Natural killer cell (primary cell): ENCODE data around the gene NTRK2. TPM values are rescaled to one million over a fixed set of nuclear protein-coding genes. Genes with fewer than 3 reads are reported as not detected.

Experiments used
- ATAC-seq, 3 donors: fragments of 150-1000 bp in 2 of 3; fragments of 200-7000 bp in 1 of 3; cut with Tn5 transposase; 1 replicate in 1 of 3; 2 replicates in 2 of 3; pipeline ENCODE4 v1.10.0; 2021; ENCODE audit warnings: mild to moderate bottlenecking in 2 of 3, moderate library complexity in 2 of 3
- DNase-seq, 2 donors: peaks; one replicate each; pipeline versions ENCODE4 v3.0.0 to v3.0.0-alpha.2; 2013 to 2021; ENCODE audit warnings: mixed read lengths in 1 of 2
- H3K27ac ChIP-seq: one replicate; pipeline ENCODE4 v1.5.1; 2013; ENCODE audit warnings: mild to moderate bottlenecking, low read length
- H3K27me3 ChIP-seq: one replicate; pipeline ENCODE4 v1.6.1; 2013; ENCODE audit warnings: low read length; ENCODE audit not compliant: control insufficient read depth, insufficient read depth
- H3K36me3 ChIP-seq: one replicate; pipeline ENCODE4 v1.6.1; 2013; ENCODE audit warnings: low read length; ENCODE audit not compliant: control insufficient read depth, insufficient read depth
- H3K4me1 ChIP-seq: one replicate; pipeline ENCODE4 v1.6.1; 2013; ENCODE audit warnings: low read length; ENCODE audit not compliant: control insufficient read depth, insufficient read depth
- H3K4me3 ChIP-seq: one replicate; pipeline ENCODE4 v1.5.1; 2013; ENCODE audit warnings: low read length
- H3K9me3 ChIP-seq: one replicate; pipeline ENCODE4 v1.6.1; 2013; ENCODE audit warnings: low read length; ENCODE audit not compliant: control insufficient read depth, insufficient read depth
- H3K27ac Mint-ChIP-seq, 2 donors: one replicate each; pipeline ENCODE4 v1.8.0; 2022; ENCODE audit warnings: mild to moderate bottlenecking in 2 of 2, mixed read lengths in 2 of 2, moderate library complexity in 1 of 2
- H3K27me3 Mint-ChIP-seq, 2 donors: one replicate each; pipeline ENCODE4 v1.8.0; 2022; ENCODE audit warnings: low read depth in 2 of 2, mixed read lengths in 2 of 2
- H3K36me3 Mint-ChIP-seq: one replicate; pipeline ENCODE4 v1.8.0; 2022; ENCODE audit warnings: mixed read lengths
- H3K4me1 Mint-ChIP-seq, 2 donors: one replicate each; pipeline ENCODE4 v1.8.0; 2022; ENCODE audit warnings: mixed read lengths in 2 of 2
- H3K4me3 Mint-ChIP-seq: one replicate; pipeline ENCODE4 v1.8.0; 2022; ENCODE audit warnings: mild to moderate bottlenecking, moderate library complexity, mixed read lengths
- H3K9me3 Mint-ChIP-seq, 2 donors: one replicate each; pipeline ENCODE4 v1.8.0; 2022; ENCODE audit warnings: mixed read lengths in 2 of 2
- WGBS: methylation state at CpG from one replicate; pipeline ENCODE4 v1.1.7; 2013; ENCODE audit warnings: missing lambda C conversion rate; ENCODE audit not compliant: insufficient coverage; 5-methylcytosine and 5-hydroxymethylcytosine counted together
- intact Hi-C: fragments of 100-400 bp; cut with micrococcal nuclease; formaldehyde crosslinking; loops from one replicate; pipeline ENCODE4 v1.14.2; 2022
- total RNA-seq, 4 donors: library from RNA; stranded (reverse); fragments of 120-200 nt in 1 of 4; gene quantifications; one replicate each; pipeline versions ENCODE4 v1.2.3 to v1.2.4, GENCODE V29; 2013 to 2022
- TF ChIP-seq, protein P1 (sequence below): fragments of 200-600 bp; IDR thresholded peaks from one replicate; pipeline ENCODE4 v1.8.0; 2022; ENCODE audit warnings: antibody characterized with exemption

NTRK2 gene
- total RNA-seq, 3 donors from 2014 or later (not counting 1 experiment from before 2014, with no cell fraction given) = 0.08 TPM; not detected in 2

DNA sequence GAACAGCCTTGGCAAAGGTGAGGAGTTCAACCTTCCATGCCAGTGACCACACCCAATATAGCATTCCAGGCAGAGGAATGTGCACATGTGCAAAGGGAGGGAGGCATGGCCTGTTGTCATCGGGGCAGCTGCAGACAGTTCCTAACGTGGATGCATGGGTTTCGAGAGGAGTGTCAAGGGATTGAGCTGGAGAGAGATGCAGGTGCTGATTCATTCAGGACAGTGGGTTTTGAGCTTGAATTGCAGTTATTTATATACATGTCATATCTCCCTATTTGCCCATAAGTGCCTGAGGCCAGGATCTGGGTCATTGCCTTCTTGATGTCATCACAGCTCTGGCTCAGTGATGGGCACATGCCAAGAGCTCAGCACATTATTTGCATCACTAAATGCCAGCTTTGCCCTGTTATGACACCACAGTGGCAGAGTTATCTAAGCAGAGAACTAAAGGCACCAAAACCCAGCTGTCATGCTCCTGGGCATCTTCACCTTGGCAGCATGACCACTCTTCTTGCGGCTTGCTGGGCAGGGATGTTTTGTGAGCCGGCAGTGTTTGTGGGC lies 278.0 kb downstream of the NTRK2 start:
- H3K27me3 ChIP-seq = no peaks in the 10 kb centered on the region
- H3K4me3 ChIP-seq = no peak overlapping the region
- no peaks in the 10 kb centered on the region for H3K9me3 ChIP-seq
- Mint-ChIP-seq H3K36me3 (no peaks in the 10 kb centered on the region), H3K27me3 (peaks cover 4 to 13% of the 10 kb centered on the region in 2 donors), H3K9me3 (no peaks in the 10 kb centered on the region), H3K4me1 (no peaks in the 10 kb centered on the region), H3K27ac (no peak overlapping the region), H3K4me3 (no peak overlapping the region)
- no peaks in the 10 kb centered on the region for H3K4me1 ChIP-seq
- WGBS = 95% methylated on average over 5 of the region's 5 CpGs
- DNase-seq = no peak
- H3K36me3 ChIP-seq = no peaks in the 10 kb centered on the region
- intact Hi-C loops = no loop called here
- no peak for ATAC-seq
- TF ChIP-seq, protein P1, sequence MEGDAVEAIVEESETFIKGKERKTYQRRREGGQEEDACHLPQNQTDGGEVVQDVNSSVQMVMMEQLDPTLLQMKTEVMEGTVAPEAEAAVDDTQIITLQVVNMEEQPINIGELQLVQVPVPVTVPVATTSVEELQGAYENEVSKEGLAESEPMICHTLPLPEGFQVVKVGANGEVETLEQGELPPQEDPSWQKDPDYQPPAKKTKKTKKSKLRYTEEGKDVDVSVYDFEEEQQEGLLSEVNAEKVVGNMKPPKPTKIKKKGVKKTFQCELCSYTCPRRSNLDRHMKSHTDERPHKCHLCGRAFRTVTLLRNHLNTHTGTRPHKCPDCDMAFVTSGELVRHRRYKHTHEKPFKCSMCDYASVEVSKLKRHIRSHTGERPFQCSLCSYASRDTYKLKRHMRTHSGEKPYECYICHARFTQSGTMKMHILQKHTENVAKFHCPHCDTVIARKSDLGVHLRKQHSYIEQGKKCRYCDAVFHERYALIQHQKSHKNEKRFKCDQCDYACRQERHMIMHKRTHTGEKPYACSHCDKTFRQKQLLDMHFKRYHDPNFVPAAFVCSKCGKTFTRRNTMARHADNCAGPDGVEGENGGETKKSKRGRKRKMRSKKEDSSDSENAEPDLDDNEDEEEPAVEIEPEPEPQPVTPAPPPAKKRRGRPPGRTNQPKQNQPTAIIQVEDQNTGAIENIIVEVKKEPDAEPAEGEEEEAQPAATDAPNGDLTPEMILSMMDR = no peak
- no peak overlapping the region for H3K27ac ChIP-seq

- no peaks in the 10 kb centered on the region for H3K27me3 ChIP-seq
- TF ChIP-seq, protein P1 = no peak
- H3K4me1 ChIP-seq = no peaks in the 10 kb centered on the region
- Mint-ChIP-seq H3K27me3 (peaks cover 7 to 17% of the 10 kb centered on the region in 2 donors), H3K4me1 (peaks cover 0 to 6% of the 10 kb centered on the region in 2 donors), H3K9me3 (no peaks in the 10 kb centered on the region), H3K4me3 (no peak overlapping the region), H3K27ac (no peak overlapping the region), H3K36me3 (no peaks in the 10 kb centered on the region)
- intact Hi-C loops = no loop called here
- DNase-seq (no peak), ATAC-seq (no peak)
- no peaks in the 10 kb centered on the region for H3K36me3 ChIP-seq
- H3K9me3 ChIP-seq = no peaks in the 10 kb centered on the region
- no peak overlapping the region for H3K4me3 ChIP-seq
- WGBS = 85% methylated on average over 4 of the region's 4 CpGs
- no peak overlapping the region for H3K27ac ChIP-seq
Observed at GRCh38 chr9:84949258-84949657, 279.7 kb downstream of the NTRK2 start.

DNA sequence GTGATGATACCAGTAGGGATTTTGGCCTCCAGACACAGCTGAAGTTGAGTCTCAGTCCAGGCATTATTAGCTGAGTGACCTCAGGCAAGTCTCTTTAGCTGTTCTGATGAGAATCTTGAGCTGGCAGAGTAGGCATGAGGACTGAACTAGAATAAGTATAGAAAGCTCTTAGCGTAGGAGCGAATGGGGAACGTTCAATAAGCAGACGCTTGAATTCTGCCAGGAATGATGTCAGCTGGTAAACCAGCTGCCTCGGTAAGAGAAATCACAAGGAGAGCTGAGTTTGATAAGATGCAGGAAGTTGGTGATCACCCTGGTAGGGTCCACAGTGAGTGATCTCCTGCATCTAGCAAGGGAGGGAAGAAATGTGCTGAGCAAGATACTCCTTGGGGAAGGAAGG lies 280.4 kb downstream of the NTRK2 start:
- ATAC-seq (no peak), DNase-seq (no peak)
- Histone ChIP-seq H3K27me3 (no peaks in the 10 kb centered on the region), H3K27ac (no peak overlapping the region), H3K4me3 (no peak overlapping the region), H3K4me1 (no peaks in the 10 kb centered on the region), H3K36me3 (no peaks in the 10 kb centered on the region), H3K9me3 (no peaks in the 10 kb centered on the region)
- Mint-ChIP-seq H3K36me3 (no peaks in the 10 kb centered on the region), H3K27me3 (peaks cover 7 to 16% of the 10 kb centered on the region in 2 donors), H3K27ac (no peak overlapping the region), H3K9me3 (no peaks in the 10 kb centered on the region), H3K4me3 (no peak overlapping the region), H3K4me1 (peaks cover 0 to 7% of the 10 kb centered on the region in 2 donors)
- intact Hi-C loops = no loop called here
- TF ChIP-seq, protein P1 = no peak
- 92% methylated on average over 5 of the region's 5 CpGs for WGBS
